Measurements from ENCODE around the gene MLPH. TPM values are rescaled to one million over a fixed set of nuclear protein-coding genes. Genes with fewer than 3 reads are reported as not detected.
A peak's percentile ranks its signal among the peaks of the same experiment; 100 is the strongest.

Gene MLPH
- total RNA-seq, 1 experiment from 2014 or later: 237 TPM

DNA sequence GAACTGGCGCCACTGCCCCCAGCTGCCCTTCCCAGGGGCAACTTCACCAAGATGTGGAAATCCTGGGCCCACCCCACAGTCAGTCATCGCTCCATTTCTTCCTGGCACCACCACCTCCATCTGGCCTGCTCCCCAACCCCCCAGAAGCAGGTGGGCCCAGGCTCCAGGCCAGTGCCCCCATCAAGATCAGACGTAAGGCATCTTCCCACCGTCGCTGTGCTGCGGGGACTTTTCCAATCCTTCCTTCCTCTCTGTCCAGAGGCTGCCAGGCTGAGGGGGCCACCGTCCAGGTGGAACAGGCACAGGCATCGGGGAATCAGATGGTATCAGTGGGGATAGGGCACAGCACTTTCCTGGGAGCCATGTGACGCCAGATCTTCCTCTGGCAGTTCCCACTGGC, 87.4 kb downstream of the MLPH start:
- H3K27me3 ChIP-seq (ENCODE audit: insufficient read depth, low read depth): no peaks in the 10 kb centered on the region
- intact Hi-C loops (cut with micrococcal nuclease; ENCODE audit: unreplicated experiment): no loop called here
- no peaks in the 10 kb centered on the region for H3K79me2 ChIP-seq (ENCODE audit: low read depth)
- H3K9me3 ChIP-seq (ENCODE audit: insufficient read depth, low read depth): no peaks in the 10 kb centered on the region
- no peak overlapping the region for H2AFZ ChIP-seq
- BruUV-seq (replicated peaks): TSS peak; percentile 21
- H3K9me2 ChIP-seq (ENCODE audit: insufficient read depth): no peaks in the 10 kb centered on the region
- peaks cover 5% of the 10 kb centered on the region; the same call in 1 of the 2 replicates for H3K4me1 ChIP-seq (replicated peaks; ENCODE audit: insufficient read depth)
- H3K27ac ChIP-seq: no peak overlapping the region
- CTCF ChIA-PET: no interaction called here
- no peak overlapping the region for H3K4me2 ChIP-seq
- POLR2A ChIA-PET (ENCODE audit: unreplicated experiment): no interaction called here
- no peaks in the 10 kb centered on the region for H3K36me3 ChIP-seq (ENCODE audit: low read depth)
- TF ChIP-seq, protein P1, sequence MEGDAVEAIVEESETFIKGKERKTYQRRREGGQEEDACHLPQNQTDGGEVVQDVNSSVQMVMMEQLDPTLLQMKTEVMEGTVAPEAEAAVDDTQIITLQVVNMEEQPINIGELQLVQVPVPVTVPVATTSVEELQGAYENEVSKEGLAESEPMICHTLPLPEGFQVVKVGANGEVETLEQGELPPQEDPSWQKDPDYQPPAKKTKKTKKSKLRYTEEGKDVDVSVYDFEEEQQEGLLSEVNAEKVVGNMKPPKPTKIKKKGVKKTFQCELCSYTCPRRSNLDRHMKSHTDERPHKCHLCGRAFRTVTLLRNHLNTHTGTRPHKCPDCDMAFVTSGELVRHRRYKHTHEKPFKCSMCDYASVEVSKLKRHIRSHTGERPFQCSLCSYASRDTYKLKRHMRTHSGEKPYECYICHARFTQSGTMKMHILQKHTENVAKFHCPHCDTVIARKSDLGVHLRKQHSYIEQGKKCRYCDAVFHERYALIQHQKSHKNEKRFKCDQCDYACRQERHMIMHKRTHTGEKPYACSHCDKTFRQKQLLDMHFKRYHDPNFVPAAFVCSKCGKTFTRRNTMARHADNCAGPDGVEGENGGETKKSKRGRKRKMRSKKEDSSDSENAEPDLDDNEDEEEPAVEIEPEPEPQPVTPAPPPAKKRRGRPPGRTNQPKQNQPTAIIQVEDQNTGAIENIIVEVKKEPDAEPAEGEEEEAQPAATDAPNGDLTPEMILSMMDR (conservative IDR thresholded peaks at IDR 0.05): no peak
- TF ChIP-seq EZH2 (IDR thresholded peaks at IDR 0.05; ENCODE audit: low read depth): no peak
- peaks cover 6% of the 10 kb centered on the region; the same call in 1 of the 2 replicates for H3F3A ChIP-seq (ENCODE audit: insufficient read depth, low read depth)
- no peak for DNase-seq
- no peak overlapping the region for H3K4me3 ChIP-seq
- no peaks in the 10 kb centered on the region for H4K20me1 ChIP-seq (ENCODE audit: insufficient read depth)

DNA sequence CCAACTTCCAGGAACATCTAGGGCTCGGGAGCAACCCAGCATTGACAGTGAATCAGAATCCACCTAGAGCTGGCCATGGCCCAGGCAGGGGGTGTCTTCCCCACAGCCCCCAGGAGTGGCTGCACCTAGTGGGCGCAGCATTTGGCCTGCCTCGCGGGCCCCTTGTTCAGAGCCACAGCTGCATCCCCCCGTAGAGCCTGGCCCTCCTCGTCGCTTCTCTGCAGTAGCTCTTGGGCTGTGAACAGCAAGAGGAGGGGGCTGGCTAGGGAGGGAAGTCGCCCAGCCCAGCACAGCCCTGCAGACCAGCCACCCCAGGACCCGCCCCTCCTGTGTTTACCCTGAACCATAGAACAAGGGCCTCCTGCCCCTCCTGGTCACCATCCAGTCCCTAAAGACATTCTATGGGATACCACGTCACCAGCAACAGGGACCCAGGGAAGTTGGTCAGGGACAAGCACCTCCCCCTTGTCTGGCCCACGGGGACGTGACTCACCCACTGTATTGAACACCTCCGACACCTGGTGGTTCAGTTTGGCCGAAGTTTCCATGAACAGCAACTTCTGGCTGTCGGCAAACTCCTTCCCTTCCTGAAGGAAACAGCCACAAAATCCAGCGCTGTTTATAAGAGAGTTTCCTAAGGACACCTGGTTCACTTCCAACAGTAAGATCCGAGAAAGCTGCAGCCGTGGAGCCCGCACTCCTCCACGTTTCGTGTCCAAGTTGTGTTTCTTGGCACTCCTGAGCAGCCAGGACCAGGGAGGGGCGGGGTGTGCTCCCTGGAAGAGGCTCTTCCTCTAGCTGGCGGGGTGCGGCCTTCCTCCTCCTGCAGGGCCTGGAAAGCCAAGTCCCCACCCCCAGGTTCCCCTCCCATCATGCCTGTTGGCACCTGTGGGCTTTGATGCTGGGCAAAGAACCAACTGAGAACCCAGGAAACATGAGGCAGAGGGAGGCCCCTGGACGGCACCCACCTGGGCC, 88.1 kb downstream of the MLPH start:
- Histone ChIP-seq H3K36me3 (ENCODE audit: low read depth) (no peaks in the 10 kb centered on the region), H3F3A (ENCODE audit: insufficient read depth, low read depth) (peaks cover 2% of the 10 kb centered on the region; the same call in 1 of the 2 replicates), H3K4me2 (peak overlapping the region; percentile 15; the same call in 1 of the 2 replicates), H3K9me2 (ENCODE audit: insufficient read depth) (no peaks in the 10 kb centered on the region), H2AFZ (no peak overlapping the region), H3K4me1 (replicated peaks; ENCODE audit: insufficient read depth) (peaks cover 5% of the 10 kb centered on the region; the same call in 1 of the 2 replicates), H3K27ac (no peak overlapping the region), H3K9me3 (ENCODE audit: insufficient read depth, low read depth) (no peaks in the 10 kb centered on the region), H3K27me3 (ENCODE audit: insufficient read depth, low read depth) (no peaks in the 10 kb centered on the region), H4K20me1 (ENCODE audit: insufficient read depth) (no peaks in the 10 kb centered on the region), H3K4me3 (no peak overlapping the region), H3K79me2 (ENCODE audit: low read depth) (no peaks in the 10 kb centered on the region)
- ChIA-PET POLR2A (ENCODE audit: unreplicated experiment) (no interaction called here), CTCF (no interaction called here)
- no peak for TF ChIP-seq EZH2 (IDR thresholded peaks at IDR 0.05; ENCODE audit: low read depth)
- TF ChIP-seq, protein P1 (conservative IDR thresholded peaks at IDR 0.05): no peak
- peak; percentile 61 to 81 for DNase-seq
- intact Hi-C loops (cut with micrococcal nuclease; ENCODE audit: unreplicated experiment): no loop called here
- BruUV-seq (replicated peaks): TSS peak; percentile 78

DNA sequence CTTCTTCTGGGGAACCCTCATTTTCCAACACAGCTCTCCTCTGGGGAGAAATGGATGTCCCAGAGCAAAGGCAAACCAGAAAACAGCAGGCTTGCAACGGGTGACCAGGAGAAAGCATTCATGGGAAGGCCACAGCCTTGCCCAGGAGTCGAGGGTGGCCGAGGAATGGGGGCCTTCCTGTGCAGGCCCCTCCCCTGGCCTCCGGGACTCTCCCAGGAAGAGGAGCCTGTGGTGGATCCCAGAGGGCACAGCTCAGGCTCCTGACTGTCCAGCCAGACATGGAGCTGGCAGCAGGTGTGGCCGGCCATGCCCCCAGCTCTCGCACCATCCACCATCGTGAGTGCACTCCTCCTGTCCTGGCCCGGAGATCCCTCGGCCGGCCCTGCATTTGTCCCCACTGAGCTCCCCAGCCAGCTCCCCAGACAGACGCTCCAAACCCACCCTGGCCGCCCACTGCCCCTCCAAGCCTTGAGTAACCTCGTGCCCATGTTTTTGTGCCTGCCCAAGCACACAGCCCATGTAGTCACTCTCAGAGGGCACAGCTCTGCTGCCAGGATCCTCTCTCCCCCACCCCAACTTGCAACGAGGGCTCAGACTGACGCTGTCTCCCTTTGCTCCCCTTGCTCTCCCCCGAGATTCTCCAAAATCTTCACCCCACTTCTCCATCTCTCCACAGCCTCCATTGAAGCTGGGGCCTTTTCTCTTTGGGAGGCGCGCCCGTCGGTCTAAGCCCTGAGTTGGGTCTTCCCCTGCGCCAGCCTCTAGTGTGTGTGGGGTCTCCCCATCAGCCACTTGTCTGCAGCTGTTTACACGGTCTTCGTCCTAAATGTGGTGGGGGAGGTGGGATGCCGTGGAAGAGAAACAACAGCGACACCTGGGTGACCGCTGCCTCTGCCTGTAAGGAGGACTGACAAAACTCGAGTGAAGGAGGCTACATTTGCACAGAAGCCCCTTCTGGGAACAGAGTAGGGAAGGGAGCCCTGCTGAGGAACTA, 89.1 kb downstream of the MLPH start:
- ChIA-PET CTCF (interaction anchor here (0.6 kb wide), 1 partner anchor 486 kb away, joined by 3 read pairs; no protein-coding TSS in a partner anchor), POLR2A (ENCODE audit: unreplicated experiment) (no interaction called here)
- no peaks in the 10 kb centered on the region for H3K9me2 ChIP-seq (ENCODE audit: insufficient read depth)
- intact Hi-C loops (cut with micrococcal nuclease; ENCODE audit: unreplicated experiment): no loop called here
- peaks cover 2% of the 10 kb centered on the region; the same call in 1 of the 2 replicates for H3F3A ChIP-seq (ENCODE audit: insufficient read depth, low read depth)
- H3K4me2 ChIP-seq: peak overlapping the region; percentile 15; the same call in 1 of the 2 replicates
- no peaks in the 10 kb centered on the region for H3K36me3 ChIP-seq (ENCODE audit: low read depth)
- no peaks in the 10 kb centered on the region for H3K9me3 ChIP-seq (ENCODE audit: insufficient read depth, low read depth)
- no peak overlapping the region for H2AFZ ChIP-seq
- no TSS peak for BruUV-seq (replicated peaks)
- peaks cover 5% of the 10 kb centered on the region; the same call in 1 of the 2 replicates for H3K4me1 ChIP-seq (replicated peaks; ENCODE audit: insufficient read depth)
- no peaks in the 10 kb centered on the region for H4K20me1 ChIP-seq (ENCODE audit: insufficient read depth)
- H3K27me3 ChIP-seq (ENCODE audit: insufficient read depth, low read depth): no peaks in the 10 kb centered on the region
- H3K27ac ChIP-seq: no peak overlapping the region
- TF ChIP-seq, protein P1 (conservative IDR thresholded peaks at IDR 0.05): no peak
- TF ChIP-seq EZH2 (IDR thresholded peaks at IDR 0.05; ENCODE audit: low read depth): no peak
- no peak overlapping the region for H3K4me3 ChIP-seq
- no peaks in the 10 kb centered on the region for H3K79me2 ChIP-seq (ENCODE audit: low read depth)
- DNase-seq: no peak

Data from PC-9 (cell line).